Left renal cortex interstitium (tissue), 4 donors: ENCODE measurements around the gene SDK1. TPM values are rescaled to one million over a fixed set of nuclear protein-coding genes. Genes with fewer than 3 reads are reported as not detected.
"Not testable (repeated sequence)": the region's sequence is repeated elsewhere in the genome, so short reads cannot be mapped to it uniquely, and the experiment has no call there.

Experiments
- DNase-seq, 4 donors: peaks; one replicate each; pipeline ENCODE4 v3.0.0-alpha.2; 2013; ENCODE audit warnings: low read depth in 4 of 4, low spot score in 2 of 4, missing footprints in 1 of 4
- polyA plus RNA-seq, 4 donors: library from polyadenylated mRNA; unstranded; fragments of 120-200 nt; gene quantifications; one replicate each; pipeline ENCODE4 v1.2.1, GENCODE V29; 2013; ENCODE audit not compliant: insufficient read length in 4 of 4

Gene SDK1
- polyA plus RNA-seq, 4 donors: 5.1 to 10.2 (median 6.9) TPM

GRCh38 chr7:3696113-3696512, 395.1 kb downstream of the SDK1 start:
- no peak for DNase-seq

- DNase-seq: no peak
Measured at GRCh38 chr7:3697472-3697871, 396.4 kb downstream of the SDK1 start.

- no peak for DNase-seq
Measured at GRCh38 chr7:3705258-3705657, 404.2 kb downstream of the SDK1 start.

- DNase-seq: not testable (repeated sequence)
Measured at GRCh38 chr7:3706091-3706490, 405.0 kb downstream of the SDK1 start.

GRCh38 chr7:3710122-3710521, 409.1 kb downstream of the SDK1 start:
- DNase-seq: no peak

GRCh38 chr7:3710531-3710930, 409.5 kb downstream of the SDK1 start:
- no peak for DNase-seq

- no peak for DNase-seq
Measured at GRCh38 chr7:3712841-3713240, 411.8 kb downstream of the SDK1 start.

GRCh38 chr7:3721422-3721821, 420.4 kb downstream of the SDK1 start:
- DNase-seq: no peak

GRCh38 chr7:3722396-3722922, 421.4 kb downstream of the SDK1 start:
- DNase-seq: no peak

GRCh38 chr7:3725155-3726059, 424.4 kb downstream of the SDK1 start:
- DNase-seq: no peak

GRCh38 chr7:3730276-3730675, 429.2 kb downstream of the SDK1 start:
- no peak for DNase-seq

- DNase-seq: no peak
Measured at GRCh38 chr7:3732395-3733005, 431.4 kb downstream of the SDK1 start.

GRCh38 chr7:3733541-3734140, 432.6 kb downstream of the SDK1 start:
- no peak for DNase-seq

GRCh38 chr7:3738964-3739363, 437.9 kb downstream of the SDK1 start:
- DNase-seq: no peak

GRCh38 chr7:3739983-3740382, 438.9 kb downstream of the SDK1 start:
- no peak for DNase-seq

- no peak for DNase-seq
Measured at GRCh38 chr7:3747467-3747866, 446.4 kb downstream of the SDK1 start.

- DNase-seq: no peak
Measured at GRCh38 chr7:3748389-3748788, 447.3 kb downstream of the SDK1 start.

- no peak for DNase-seq
Measured at GRCh38 chr7:3753868-3754267, 452.8 kb downstream of the SDK1 start.

GRCh38 chr7:3754493-3755341, 453.7 kb downstream of the SDK1 start:
- DNase-seq: no peak

- not testable (repeated sequence) for DNase-seq
Measured at GRCh38 chr7:3755778-3756453, 454.9 kb downstream of the SDK1 start.
